Rectal smooth muscle tissue (tissue), 1 donor: ENCODE data around the gene CCDC144A.
"Not testable (repeated sequence)": the region's sequence is repeated elsewhere in the genome, so short reads cannot be mapped to it uniquely, and the experiment has no call there.

Experiments used
- H3K27ac ChIP-seq: one replicate; pipeline ENCODE4 v1.7.0; 2013; ENCODE audit warnings: low read depth, low read length, inconsistent platforms
- H3K27me3 ChIP-seq: one replicate; pipeline ENCODE4 v1.7.0; 2013; ENCODE audit warnings: low read length; ENCODE audit not compliant: control insufficient read depth, insufficient read depth
- H3K36me3 ChIP-seq: one replicate; pipeline ENCODE4 v1.7.0; 2013; ENCODE audit warnings: low read length; ENCODE audit not compliant: control insufficient read depth, insufficient read depth
- H3K4me1 ChIP-seq: one replicate; pipeline ENCODE4 v1.7.0; 2013; ENCODE audit warnings: low read length; ENCODE audit not compliant: control insufficient read depth, insufficient read depth
- H3K4me3 ChIP-seq: one replicate; pipeline ENCODE4 v1.7.0; 2013; ENCODE audit warnings: low read length
- H3K9ac ChIP-seq: one replicate; pipeline ENCODE4 v1.7.0; 2013; ENCODE audit warnings: low read length

Gene CCDC144A, protein sequence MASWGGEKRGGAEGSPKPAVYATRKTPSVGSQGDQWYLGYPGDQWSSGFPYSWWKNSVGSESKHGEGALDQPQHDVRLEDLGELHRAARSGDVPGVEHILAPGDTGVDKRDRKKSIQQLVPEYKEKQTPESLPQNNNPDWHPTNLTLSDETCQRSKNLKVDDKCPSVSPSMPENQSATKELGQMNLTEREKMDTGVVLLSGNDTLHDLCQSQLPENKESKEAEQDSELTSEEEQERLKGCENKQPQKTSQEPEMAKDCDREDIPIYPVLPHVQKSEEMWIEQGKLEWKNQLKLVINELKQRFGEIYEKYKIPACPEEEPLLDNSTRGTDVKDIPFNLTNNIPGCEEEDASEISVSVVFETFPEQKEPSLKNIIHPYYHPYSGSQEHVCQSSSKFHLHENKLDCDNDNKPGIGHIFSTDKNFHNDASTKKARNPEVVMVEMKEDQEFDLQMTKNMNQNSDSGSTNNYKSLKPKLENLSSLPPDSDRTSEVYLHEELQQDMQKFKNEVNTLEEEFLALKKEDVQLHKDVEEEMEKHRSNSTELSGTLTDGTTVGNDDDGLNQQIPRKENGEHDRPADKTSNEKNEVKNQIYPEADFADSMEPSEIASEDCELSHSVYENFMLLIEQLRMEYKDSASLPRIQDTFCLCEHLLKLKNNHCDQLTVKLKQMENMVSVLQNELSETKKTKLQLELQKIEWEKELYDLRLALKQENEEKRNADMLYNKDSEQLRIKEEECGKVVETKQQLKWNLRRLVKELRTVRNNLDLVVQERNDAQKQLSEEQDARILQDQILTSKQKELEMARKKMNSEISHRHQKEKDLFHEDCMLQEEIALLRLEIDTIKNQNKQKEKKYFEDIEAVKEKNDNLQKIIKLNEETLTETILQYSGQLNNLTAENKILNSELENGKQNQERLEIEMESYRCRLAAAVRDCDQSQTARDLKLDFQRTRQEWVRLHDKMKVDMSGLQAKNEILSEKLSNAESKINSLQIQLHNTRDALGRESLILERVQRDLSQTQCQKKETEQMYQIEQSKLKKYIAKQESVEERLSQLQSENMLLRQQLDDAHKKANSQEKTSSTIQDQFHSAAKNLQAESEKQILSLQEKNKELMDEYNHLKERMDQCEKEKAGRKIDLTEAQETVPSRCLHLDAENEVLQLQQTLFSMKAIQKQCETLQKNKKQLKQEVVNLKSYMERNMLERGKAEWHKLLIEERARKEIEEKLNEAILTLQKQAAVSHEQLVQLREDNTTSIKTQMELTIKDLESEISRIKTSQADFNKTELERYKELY (N-terminal part only)

DNA sequence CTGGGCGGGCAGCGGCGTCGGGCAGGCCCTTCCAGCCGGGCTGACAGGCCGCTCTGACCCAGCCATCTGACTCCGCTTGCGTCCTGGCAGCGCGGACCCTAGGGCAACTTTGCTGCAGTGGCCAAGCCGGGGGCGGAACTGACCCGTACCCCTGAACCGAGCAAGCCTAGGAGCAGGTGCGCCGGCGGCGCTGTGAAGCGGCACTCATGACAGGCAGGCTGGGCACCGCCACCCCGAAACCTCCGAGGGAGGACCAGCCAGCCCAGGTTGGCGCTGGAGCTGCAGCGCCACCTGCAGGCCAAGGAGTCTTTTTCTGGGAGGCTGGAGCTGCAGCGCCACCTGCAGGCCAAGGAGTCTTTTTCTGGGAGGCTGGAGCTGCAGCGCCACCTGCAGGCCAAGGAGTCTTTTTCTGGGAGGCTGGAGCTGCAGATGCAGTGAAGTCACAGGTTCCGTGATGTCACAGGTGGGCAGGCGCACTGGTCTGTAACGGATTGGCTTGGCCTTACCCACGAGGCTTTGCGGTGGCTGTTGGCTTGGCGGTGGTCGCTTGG is at the start of gene CCDC144A:
CCDC144A (plus strand) TSS at position 511 of the 551 bp plus-strand sequence. CDS start 160 bp downstream, outside the sequence.
- H3K4me3 ChIP-seq = not testable (repeated sequence)

DNA sequence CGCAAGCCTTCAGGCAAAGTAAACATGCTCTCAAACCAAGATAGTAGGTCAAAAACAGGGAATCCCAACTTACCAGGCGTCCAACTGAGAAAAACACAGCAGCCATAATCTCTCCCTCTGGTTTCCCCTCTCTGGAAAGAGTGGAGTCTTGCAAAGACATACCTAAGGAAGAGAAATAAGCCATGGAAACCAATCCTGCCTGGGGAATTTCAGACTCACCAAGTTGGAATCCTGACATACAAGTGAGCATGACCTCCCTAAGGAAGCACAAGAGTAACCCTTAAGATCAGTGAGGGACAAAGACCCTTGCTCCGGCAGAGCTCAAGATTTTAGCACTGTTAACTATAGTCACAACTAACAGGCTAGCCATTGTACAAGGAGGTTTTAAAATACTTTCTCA is 40.5 kb upstream of the CCDC144A start:
- H3K36me3 ChIP-seq = peaks cover 2% of the 10 kb centered on the region
- H3K27ac ChIP-seq = no peak overlapping the region
- no peak overlapping the region for H3K9ac ChIP-seq
- H3K27me3 ChIP-seq = no peaks in the 10 kb centered on the region
- H3K4me1 ChIP-seq = peaks cover 6% of the 10 kb centered on the region
- H3K4me3 ChIP-seq = no peak overlapping the region

More for the DNA sequence above, at the start of gene CCDC144A:
- not testable (repeated sequence) for H3K27ac ChIP-seq, H3K27me3 ChIP-seq, H3K36me3 ChIP-seq, H3K4me1 ChIP-seq, H3K9ac ChIP-seq

DNA sequence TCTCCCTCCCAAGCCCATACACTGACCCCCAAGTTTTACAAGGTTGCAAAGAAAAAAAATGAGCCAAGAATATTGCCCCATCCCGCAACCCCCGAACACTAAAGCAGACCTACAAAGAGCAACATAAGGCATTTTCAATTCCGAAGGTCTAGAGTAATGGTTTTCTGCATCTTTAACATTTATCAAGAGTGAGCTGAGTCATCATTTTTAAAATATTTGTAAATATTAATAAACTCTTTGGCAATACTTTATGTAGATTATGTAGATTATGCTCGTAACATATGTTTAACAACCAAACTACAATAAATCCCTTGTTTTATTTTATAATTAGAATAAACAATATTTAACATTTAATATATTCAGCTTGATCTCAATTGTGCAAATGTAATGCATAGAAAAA is 37.8 kb upstream of the CCDC144A start:
- H3K27me3 ChIP-seq = no peaks in the 10 kb centered on the region
- H3K36me3 ChIP-seq = peaks cover 2% of the 10 kb centered on the region
- peaks cover 6% of the 10 kb centered on the region for H3K4me1 ChIP-seq
- H3K9ac ChIP-seq = no peak overlapping the region
- H3K27ac ChIP-seq = no peak overlapping the region
- no peak overlapping the region for H3K4me3 ChIP-seq

DNA sequence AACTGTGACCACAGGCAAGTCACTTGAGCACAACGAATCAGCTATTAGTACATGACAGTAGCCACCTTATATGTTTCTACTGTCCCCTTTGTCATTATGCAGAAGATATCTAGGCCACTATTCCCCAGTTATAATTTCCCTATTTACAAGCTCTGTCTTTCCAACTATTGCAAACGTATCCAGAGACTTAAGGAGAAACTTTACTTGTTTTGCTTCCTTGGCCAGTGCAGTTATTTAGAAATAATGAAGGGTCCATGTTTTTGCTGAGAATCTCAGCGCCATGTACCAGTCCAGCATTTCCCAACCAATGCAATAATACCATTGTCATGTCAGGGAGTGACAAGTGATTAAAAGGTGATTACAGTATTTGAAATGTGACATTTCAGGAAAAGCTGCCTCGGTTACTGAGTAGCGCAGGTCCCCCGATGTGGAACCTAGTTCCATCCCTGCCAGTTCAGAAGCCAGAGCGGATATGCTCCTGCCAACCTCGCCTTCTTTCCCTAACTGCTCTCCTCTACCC is 37.1 kb upstream of the CCDC144A start:
- Histone ChIP-seq H3K4me3 (peak overlapping the region; percentile 84), H3K9ac (peak overlapping the region; percentile 51), H3K36me3 (peaks cover 2% of the 10 kb centered on the region), H3K4me1 (peaks cover 6% of the 10 kb centered on the region), H3K27ac (peak overlapping the region; percentile 95), H3K27me3 (no peaks in the 10 kb centered on the region)

DNA sequence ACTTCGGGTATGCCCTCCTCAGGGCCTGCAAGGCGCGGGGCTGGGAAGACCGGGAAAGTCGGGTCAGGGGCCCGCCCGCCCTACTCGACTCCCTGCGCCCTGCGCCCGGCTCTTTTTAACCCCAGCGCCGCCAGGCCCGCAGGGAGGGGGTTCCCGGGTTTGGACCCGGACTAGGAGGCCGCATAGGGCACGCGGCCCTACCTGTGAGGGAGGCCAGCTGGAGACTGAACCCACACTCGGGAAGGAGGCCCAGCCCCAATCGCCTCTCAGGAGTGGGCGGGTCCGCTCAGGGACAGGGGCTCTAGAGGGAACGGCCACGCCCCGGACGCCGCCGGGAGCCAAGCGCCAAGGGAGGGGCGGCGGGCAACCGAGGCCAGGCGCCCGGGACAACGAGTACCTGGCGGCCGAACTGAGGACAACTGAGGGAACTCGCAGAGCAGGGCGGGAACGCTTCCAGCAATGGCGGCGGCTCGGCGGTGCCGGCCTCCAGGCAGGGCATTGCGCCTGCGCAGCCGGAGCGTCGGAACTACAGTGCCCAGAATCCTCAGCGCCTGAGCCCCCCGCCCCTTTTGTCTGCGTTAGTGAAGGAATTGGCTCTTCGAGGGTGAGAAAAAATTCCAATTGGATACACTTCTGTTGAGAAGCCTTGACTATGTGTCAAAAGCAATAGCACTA is 36.5 kb upstream of the CCDC144A start, which contains the start of gene ZNF624:
ZNF624 (minus strand) TSS at position 484 of the 675 bp plus-strand sequence.
- Histone ChIP-seq H3K27ac (peak within 1 kb of the TSS; percentile 95), H3K9ac (peak within 1 kb of the TSS; percentile 51), H3K27me3 (no peaks in the 10 kb centered on the region), H3K36me3 (peaks cover 2% of the 10 kb centered on the region), H3K4me1 (peaks cover 6% of the 10 kb centered on the region), H3K4me3 (peak within 1 kb of the TSS; percentile 84)

DNA sequence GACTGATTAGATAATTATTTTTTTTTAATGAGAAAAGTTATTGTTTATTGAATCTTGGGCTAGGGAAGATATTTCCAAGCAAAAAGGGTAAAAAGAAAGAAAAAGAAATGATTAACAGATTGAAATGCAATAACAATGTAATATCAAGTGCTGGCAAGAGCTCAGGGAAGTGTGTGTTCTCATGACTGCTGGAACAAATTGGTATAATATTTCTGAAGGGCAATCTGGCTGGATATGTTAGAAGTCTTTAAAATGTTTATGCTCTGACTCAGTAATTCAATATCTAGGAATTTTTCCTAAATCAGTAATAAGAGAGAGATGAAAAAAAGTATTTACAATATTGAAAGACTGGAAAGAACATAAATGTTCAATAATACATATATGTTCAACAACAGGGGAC is 28.8 kb upstream of the CCDC144A start:
- no peak overlapping the region for H3K27ac ChIP-seq
- no peaks in the 10 kb centered on the region for H3K4me1 ChIP-seq
- no peaks in the 10 kb centered on the region for H3K36me3 ChIP-seq

DNA sequence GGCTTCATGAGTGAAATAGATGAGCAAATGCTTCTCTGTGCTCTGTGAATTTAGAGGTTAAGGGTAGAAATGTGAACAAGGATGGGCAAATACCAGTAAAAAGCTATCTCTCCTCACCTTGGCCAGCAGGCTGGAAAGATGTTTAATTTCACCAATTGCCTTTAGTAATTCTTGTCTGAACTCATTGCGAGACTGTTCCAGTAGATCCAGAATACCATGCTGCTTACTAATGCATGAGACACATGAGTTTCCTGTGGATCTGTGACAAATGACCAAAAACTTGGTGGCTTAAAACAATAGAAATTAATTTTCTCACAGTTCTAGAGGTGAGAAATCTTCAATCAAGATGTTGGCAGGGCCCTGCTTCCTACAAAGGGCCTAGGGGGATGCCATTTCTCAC is 27.1 kb upstream of the CCDC144A start:
- no peaks in the 10 kb centered on the region for H3K27me3 ChIP-seq
- no peaks in the 10 kb centered on the region for H3K36me3 ChIP-seq
- no peak overlapping the region for H3K27ac ChIP-seq
- H3K4me1 ChIP-seq = no peaks in the 10 kb centered on the region
- H3K9ac ChIP-seq = no peak overlapping the region
- H3K4me3 ChIP-seq = no peak overlapping the region

More for the DNA sequence above, 28.8 kb upstream of the CCDC144A start:
- H3K4me3 ChIP-seq = no peak overlapping the region
- H3K27me3 ChIP-seq = no peaks in the 10 kb centered on the region
- H3K9ac ChIP-seq = no peak overlapping the region

DNA sequence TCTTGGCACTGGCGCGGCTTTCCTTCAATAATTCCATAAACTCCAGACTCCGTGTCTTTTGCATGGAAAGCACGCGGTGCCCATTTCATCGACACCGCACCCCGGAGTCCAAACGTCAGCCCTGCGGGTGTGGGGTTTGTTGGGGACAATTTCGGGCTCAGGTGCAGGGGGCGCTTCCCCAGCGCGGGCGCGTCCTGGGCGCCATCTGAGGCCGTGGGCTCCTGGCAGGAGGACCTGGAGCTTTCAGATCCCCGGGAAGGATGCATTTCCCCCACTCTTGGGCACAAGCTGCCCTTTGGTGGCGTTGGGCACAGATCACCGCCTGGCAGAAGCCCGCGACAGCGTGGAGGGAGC is 23.5 kb upstream of the CCDC144A start:
- not testable (repeated sequence) for H3K27ac ChIP-seq, H3K36me3 ChIP-seq, H3K27me3 ChIP-seq, H3K4me3 ChIP-seq, H3K4me1 ChIP-seq, H3K9ac ChIP-seq

DNA sequence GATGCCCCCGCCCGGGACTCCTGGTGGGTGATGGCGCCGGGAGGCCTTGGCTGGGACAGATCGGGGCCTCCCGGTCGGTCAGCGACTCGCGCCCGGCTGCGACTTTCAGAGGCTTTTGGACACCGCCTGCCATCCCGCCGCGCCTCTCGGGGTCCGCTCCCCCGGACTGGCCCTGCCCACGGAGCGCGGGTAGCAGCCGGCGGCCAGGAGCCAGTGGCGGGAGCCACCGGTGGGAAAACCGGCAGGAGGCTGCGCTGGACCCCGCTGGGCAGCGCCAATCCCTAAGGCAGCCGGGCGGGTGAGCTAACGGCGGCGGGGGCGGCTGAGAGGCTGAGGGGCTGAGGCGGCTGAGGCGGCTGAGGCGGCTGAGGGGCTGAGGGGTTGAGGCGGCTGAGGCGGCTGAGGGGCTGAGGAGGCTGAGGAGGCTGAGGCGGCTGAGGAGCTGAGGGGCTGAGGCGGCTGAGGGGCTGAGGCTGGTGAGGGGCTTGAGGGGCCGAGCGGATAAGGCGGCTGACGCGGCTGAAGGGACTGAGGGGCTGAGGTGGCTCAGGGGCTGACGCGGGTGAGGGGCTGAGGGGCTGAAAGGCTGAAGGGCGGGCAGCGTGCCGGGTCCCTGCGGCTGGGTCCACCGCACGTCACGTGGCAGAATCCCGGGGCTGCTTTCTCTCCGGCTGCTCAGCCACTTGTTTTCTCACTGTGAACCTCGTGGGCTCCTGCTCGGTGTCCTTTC is 23.0 kb upstream of the CCDC144A start:
- not testable (repeated sequence) for H3K9ac ChIP-seq, H3K4me1 ChIP-seq, H3K27ac ChIP-seq, H3K36me3 ChIP-seq, H3K27me3 ChIP-seq
- H3K4me3 ChIP-seq = peak overlapping the region; percentile 46

DNA sequence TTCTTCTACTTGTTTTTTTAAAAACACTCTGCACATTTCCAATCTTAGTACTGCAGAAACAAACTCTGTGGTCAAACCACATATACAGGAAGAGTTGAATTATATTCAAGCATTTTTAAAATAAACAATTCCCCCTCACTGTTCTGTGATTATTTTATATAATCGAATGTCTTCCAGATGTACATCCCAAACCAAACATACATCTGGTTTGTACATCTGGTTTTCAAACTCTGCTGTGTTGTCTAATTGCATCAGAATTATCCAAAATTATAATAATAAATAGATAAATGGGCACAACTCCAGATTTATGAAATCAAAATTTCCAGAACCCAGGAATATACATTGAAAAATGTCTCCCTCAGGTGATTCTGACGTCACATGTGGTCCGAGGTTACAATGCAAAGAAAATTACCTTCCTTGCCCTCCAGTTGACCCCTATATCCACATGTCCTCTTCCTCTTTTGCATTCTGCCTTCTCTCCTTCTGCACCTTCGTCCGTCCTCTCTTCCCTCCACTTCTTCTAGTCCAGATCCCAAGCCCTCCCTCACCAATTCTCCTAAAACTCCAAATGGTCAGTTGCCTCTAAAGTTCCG is 13.3 kb upstream of the CCDC144A start:
- Histone ChIP-seq H3K36me3 (no peaks in the 10 kb centered on the region), H3K27ac (no peak overlapping the region), H3K4me1 (no peaks in the 10 kb centered on the region), H3K9ac (no peak overlapping the region), H3K27me3 (no peaks in the 10 kb centered on the region), H3K4me3 (no peak overlapping the region)
